KMS-11 (cell line): ENCODE data around the gene LMO7.
"Not testable (repeated sequence)": the region's sequence is repeated elsewhere in the genome, so short reads cannot be mapped to it uniquely, and the experiment has no call there.

Experiments
- H2AFZ ChIP-seq: fragments of 200-600 bp; sonication (generic); 2 replicates; pipeline ENCODE4 v1.6.1; 2016; ENCODE audit warnings: antibody characterized with exemption, mixed run types, low read depth
- H3K27ac ChIP-seq: fragments of 200-600 bp; sonication (generic); 2 replicates; pipeline ENCODE4 v1.6.1; 2016; ENCODE audit warnings: mild to moderate bottlenecking, mixed run types
- H3K27me3 ChIP-seq: fragments of 200-600 bp; sonication (generic); 2 replicates; pipeline ENCODE4 v1.6.1; 2017; ENCODE audit warnings: mild to moderate bottlenecking, low read depth, mixed run types, moderate library complexity; ENCODE audit not compliant: insufficient read depth
- H3K36me3 ChIP-seq: fragments of 200-600 bp; sonication (generic); 2 replicates; pipeline ENCODE4 v1.6.1; 2017; ENCODE audit warnings: mild to moderate bottlenecking, mixed run types; ENCODE audit not compliant: insufficient read depth
- H3K4me1 ChIP-seq: fragments of 200-600 bp; sonication (generic); 2 replicates; pipeline ENCODE4 v1.6.1; 2016; ENCODE audit warnings: mild to moderate bottlenecking, low read depth, mixed run types; ENCODE audit not compliant: poor library complexity, severe bottlenecking
- H3K4me2 ChIP-seq: fragments of 200-600 bp; sonication (generic); 2 replicates; pipeline ENCODE4 v1.7.0; 2016; ENCODE audit warnings: mild to moderate bottlenecking, mixed run types
- H3K4me3 ChIP-seq: fragments of 200-600 bp; sonication (generic); IDR thresholded peaks from 2 replicates; pipeline ENCODE4 v1.6.1; 2017; ENCODE audit warnings: low read depth, low read length, mixed read lengths; ENCODE audit not compliant: insufficient read depth
- H3K79me2 ChIP-seq: fragments of 200-600 bp; sonication (generic); 2 replicates; pipeline ENCODE4 v1.6.1; 2016; ENCODE audit warnings: low read depth, mixed run types; ENCODE audit not compliant: insufficient read depth
- H3K9ac ChIP-seq: fragments of 200-600 bp; sonication (generic); 2 replicates; pipeline ENCODE4 v1.6.1; 2016; ENCODE audit warnings: mild to moderate bottlenecking, mixed run types
- H4K20me1 ChIP-seq: fragments of 200-600 bp; sonication (generic); 2 replicates; pipeline ENCODE4 v1.6.1; 2016; ENCODE audit warnings: mild to moderate bottlenecking, mixed run types; ENCODE audit not compliant: insufficient read depth
- CTCF ChIP-seq: fragments of 200-600 bp; sonication (generic); conservative IDR thresholded peaks from 2 replicates; pipeline ENCODE4 v1.6.1; 2017; ENCODE audit warnings: low read depth, mild to moderate bottlenecking, antibody characterized with exemption, low read length, moderate library complexity, mixed read lengths

Gene LMO7

GRCh38 chr13:75679459-75679858 lies 43.3 kb downstream of the LMO7 start:
- H3K4me2 ChIP-seq, result no peak overlapping the region
- no peaks in the 10 kb centered on the region for H3K4me1 ChIP-seq
- no peak overlapping the region for H3K27ac ChIP-seq
- no peaks in the 10 kb centered on the region for H3K27me3 ChIP-seq
- H3K4me3 ChIP-seq, result no peak overlapping the region
- H4K20me1 ChIP-seq, result no peaks in the 10 kb centered on the region
- TF ChIP-seq CTCF, result no peak
- H2AFZ ChIP-seq, result no peak overlapping the region
- no peaks in the 10 kb centered on the region for H3K79me2 ChIP-seq
- no peak overlapping the region for H3K9ac ChIP-seq
- no peaks in the 10 kb centered on the region for H3K36me3 ChIP-seq

GRCh38 chr13:75680251-75680650 lies 44.1 kb downstream of the LMO7 start:
- not testable (repeated sequence) for H3K4me1 ChIP-seq, H3K27me3 ChIP-seq, H3K4me2 ChIP-seq, H4K20me1 ChIP-seq, H3K4me3 ChIP-seq, H3K27ac ChIP-seq, H2AFZ ChIP-seq, H3K36me3 ChIP-seq, H3K79me2 ChIP-seq, H3K9ac ChIP-seq

- H4K20me1 ChIP-seq, result no peaks in the 10 kb centered on the region
- no peak overlapping the region for H3K9ac ChIP-seq
- H3K4me3 ChIP-seq, result no peak overlapping the region
- no peaks in the 10 kb centered on the region for H3K79me2 ChIP-seq
- no peaks in the 10 kb centered on the region for H3K27me3 ChIP-seq
- H3K4me2 ChIP-seq, result no peak overlapping the region
- no peak for TF ChIP-seq CTCF
- no peaks in the 10 kb centered on the region for H3K36me3 ChIP-seq
- no peak overlapping the region for H2AFZ ChIP-seq
- H3K4me1 ChIP-seq, result no peaks in the 10 kb centered on the region
- H3K27ac ChIP-seq, result no peak overlapping the region
Measured at GRCh38 chr13:75682326-75682725, 46.2 kb downstream of the LMO7 start.

GRCh38 chr13:75685239-75685697 lies 49.1 kb downstream of the LMO7 start:
- Histone ChIP-seq H3K79me2 (no peaks in the 10 kb centered on the region), H3K4me2 (no peak overlapping the region), H3K4me1 (no peaks in the 10 kb centered on the region), H3K36me3 (no peaks in the 10 kb centered on the region), H3K9ac (no peak overlapping the region), H2AFZ (no peak overlapping the region), H3K4me3 (no peak overlapping the region), H4K20me1 (no peaks in the 10 kb centered on the region), H3K27ac (no peak overlapping the region), H3K27me3 (no peaks in the 10 kb centered on the region)
- no peak for TF ChIP-seq CTCF

GRCh38 chr13:75687150-75687763 lies 51.1 kb downstream of the LMO7 start:
- no peak overlapping the region for H3K27ac ChIP-seq
- H3K4me2 ChIP-seq, result no peak overlapping the region
- no peaks in the 10 kb centered on the region for H4K20me1 ChIP-seq
- no peaks in the 10 kb centered on the region for H3K4me1 ChIP-seq
- no peak; the same call in 1 of the 2 replicates for TF ChIP-seq CTCF
- no peak overlapping the region for H3K9ac ChIP-seq
- H3K27me3 ChIP-seq, result no peaks in the 10 kb centered on the region
- H3K4me3 ChIP-seq, result no peak overlapping the region
- H3K36me3 ChIP-seq, result no peaks in the 10 kb centered on the region
- H3K79me2 ChIP-seq, result no peaks in the 10 kb centered on the region
- no peak overlapping the region for H2AFZ ChIP-seq
